NCI-H1092 (cell line): ENCODE results near the gene BOD1L1.
"Not testable (repeated sequence)": the region's sequence is repeated elsewhere in the genome, so short reads cannot be mapped to it uniquely, and the experiment has no call there.

ENCODE experiments used
- DNase-seq: peaks from one replicate; lab custom pipeline; 2025; lab: John Stamatoyannopoulos, UW

The BOD1L1 gene

DNA sequence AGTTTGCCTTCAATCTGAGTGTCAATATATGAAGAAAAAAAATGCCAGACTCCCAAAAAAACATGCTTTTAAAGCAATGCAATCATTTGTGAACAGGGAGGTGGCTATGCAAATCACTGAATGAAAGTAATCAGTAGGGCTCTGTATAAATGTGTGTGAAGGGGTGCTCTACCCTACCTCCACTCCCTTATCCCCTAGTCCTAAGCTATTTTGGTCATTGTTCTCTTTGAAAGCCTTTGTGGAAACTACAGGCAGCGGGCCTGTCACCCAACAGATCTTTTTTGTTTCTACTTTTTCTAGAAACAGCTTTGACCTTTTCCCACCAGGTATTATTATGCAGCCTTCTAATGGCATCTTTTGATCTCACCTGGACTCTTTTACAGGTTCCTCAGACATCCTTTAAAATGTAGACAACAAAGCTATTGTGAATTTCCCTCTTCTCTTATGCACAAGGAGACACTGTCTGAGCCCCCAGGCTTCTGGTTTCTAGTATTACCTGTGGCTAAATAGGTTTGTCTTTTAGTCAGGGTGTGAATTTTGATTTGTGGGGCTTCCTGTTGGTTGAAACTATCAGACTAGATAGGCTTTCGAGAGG, 9.2 kb downstream of the BOD1L1 start:
- DNase-seq: no peak

- no peak for DNase-seq
Observed at GRCh38 chr4:13617801-13618200, 9.7 kb downstream of the BOD1L1 start.

DNA sequence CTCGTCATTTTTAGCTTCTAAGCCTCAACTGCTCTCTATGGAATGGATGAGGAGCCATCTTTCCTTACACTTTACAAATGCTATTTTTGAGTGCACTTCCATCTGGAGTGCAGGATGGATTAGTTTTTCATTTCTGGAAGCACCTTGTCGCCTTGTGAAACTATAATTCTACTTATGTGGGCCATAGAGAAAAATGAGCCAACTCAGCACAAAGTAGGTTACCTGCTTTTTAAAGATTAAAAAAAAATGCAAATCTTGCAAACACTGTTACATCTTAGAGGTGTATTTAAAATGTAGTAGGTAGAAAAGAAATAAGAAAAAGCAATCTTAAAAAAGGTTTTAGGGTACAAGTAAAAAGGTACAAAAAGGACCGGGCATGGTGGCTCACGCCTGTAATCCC, 10.9 kb downstream of the BOD1L1 start:
- no peak for DNase-seq

DNA sequence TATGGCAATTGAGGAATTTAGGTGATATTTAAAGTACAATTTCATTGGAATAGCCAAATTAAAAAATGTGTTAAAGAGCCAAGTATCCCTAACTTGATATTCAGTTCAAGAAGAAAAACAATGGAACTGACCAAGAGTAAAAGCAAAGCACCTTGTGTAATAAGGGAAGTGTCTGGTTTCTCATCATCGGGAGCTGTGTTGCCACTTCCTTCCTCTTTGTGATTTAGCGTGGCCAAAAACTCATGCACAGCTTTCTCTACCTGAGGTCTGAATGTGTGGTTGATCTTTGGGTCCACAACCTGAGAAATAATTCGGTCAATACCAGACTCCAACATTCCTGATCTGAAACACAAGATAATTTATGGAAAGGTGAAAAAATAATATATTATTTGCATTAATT, 12.4 kb downstream of the BOD1L1 start:
- no peak for DNase-seq

- no peak for DNase-seq
Observed at GRCh38 chr4:13612569-13612968, 15.0 kb downstream of the BOD1L1 start.

DNA sequence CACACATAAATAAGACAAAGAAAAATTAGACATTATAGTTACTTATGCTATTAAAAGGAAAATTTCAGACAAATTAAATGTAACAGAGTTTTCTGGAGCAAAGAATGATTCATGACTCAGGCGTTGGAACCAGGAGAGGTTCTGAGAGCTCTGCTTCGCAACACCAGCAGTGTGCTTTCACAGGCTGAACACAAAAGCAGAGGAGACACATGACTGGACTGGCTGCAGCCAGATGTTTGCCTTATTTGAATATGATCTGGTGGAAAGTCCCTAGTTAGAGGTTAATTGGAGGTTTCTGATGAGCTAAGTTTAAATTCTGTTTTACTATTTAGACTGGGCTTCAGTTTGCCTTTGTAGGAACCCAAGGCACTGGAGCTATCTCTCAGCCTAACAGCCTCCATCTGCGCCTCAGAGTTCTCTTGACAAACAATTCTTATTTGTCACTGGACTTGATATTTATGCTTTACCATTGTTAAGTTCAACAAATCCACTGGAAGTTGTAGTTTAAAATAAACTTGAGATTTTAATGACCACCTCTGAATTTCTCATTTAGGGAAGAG, 16.2 kb downstream of the BOD1L1 start:
- DNase-seq: no peak

GRCh38 chr4:13605330-13605729, 22.2 kb downstream of the BOD1L1 start:
- no peak for DNase-seq

GRCh38 chr4:13601848-13602247, 25.7 kb downstream of the BOD1L1 start:
- DNase-seq: no peak

- no peak for DNase-seq
Observed at GRCh38 chr4:13601048-13601447, 26.5 kb downstream of the BOD1L1 start.

DNA sequence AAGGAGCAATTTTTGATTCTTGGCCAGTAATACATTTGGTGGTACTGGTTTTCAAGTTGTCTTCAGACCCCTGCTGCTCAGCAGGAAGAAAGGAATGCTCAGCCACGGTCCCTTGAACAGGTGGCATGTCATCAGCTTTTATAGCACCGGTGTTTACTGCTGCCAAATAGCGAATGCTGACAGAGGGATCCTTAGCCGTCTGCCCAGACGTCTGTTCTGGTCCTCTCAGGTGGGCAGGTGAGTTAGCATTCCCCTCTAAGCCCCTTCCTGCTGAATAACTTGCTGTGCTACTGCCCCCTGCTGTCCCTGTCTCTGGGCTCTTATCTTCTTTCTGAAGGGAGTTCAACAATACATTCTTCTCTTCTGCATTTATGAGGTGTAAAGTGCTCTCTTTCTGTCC, 28.4 kb downstream of the BOD1L1 start:
- no peak for DNase-seq

DNA sequence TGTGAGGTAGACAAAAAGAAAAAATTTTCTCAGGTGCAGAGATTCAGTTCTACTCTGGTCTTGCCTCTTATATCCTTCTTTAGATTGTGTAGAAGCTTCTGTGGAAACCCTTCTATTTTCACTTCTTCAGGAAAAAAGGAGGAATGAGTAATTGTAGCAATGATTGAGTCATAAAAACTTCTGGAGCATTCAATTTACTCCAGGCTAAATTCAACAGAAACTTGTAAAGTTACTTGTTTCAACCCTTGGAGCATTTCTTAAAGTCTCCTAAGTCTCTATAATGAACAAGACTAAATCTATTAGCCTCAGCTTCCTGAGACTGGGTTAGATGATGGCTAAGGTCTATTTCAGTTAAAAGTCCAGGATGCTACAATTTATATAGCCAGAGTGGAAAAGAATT, 29.9 kb downstream of the BOD1L1 start:
- no peak for DNase-seq

GRCh38 chr4:13597141-13597540, 30.4 kb downstream of the BOD1L1 start:
- DNase-seq: no peak

- no peak for DNase-seq
Observed at GRCh38 chr4:13592220-13592619, 35.3 kb downstream of the BOD1L1 start.

GRCh38 chr4:13590766-13591165, 36.8 kb downstream of the BOD1L1 start:
- DNase-seq: no peak

DNA sequence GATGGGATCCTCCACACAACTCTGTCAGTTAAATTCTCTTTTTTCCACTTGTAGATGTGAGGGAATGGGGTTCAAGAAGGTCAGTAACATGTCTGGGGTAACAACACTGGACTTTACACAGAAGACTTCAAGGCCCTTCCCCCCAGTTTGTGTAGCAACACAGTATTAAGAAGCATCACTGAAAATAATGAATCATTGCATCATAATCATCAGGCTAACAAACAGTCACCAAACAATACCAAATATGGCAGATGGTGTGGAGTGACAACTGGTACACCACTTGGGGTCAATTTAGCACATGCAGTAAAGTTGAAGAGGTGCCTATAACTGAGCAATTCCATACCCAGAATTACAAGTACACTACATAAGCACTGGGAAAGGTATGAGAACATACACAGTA, 38.6 kb downstream of the BOD1L1 start:
- no peak for DNase-seq

- no peak for DNase-seq
Observed at GRCh38 chr4:13584481-13584880, 43.0 kb downstream of the BOD1L1 start.

DNA sequence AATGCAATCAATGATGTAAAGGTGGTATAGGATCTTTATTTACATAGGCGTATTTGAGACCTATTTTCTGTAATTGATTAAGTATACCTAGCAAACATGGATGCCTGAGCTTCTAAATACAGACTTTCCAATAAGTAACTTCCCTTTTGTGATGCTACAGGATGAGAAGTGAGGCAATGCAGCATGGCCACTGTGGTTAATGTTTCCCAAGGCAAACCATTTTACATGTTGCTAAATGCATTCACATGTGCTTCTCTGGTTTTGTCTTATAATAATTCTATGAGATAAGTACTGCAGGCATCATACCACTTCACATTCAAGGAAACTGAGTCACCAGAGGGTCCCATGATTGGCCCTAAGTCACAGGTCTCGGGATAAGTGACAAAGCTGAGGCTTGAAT, 47.5 kb downstream of the BOD1L1 start:
- DNase-seq: no peak

- no peak for DNase-seq
Observed at GRCh38 chr4:13577660-13578059, 49.9 kb downstream of the BOD1L1 start.

DNA sequence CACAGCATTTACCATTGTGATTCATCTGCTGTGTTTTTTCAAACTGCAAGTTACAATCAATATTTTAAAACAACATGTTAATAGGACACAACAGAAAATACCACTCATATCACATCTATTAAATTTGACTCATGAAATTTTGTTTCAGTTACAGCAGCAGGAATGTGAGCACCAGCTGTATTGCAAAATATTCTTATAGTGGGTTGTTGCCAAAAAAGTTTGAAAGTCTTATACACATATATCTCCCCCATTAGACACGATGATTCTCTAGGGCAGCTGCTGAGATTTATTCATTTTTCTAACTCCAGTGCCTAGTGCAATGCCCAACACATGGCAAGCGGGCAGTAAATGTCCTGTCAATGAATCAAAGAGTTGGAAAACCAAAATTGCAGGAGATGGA, 56.6 kb downstream of the BOD1L1 start:
- DNase-seq: no peak

GRCh38 chr4:13567125-13567524, 60.4 kb downstream of the BOD1L1 start:
- DNase-seq: no peak

GRCh38 chr4:13562876-13563275, 64.6 kb downstream of the BOD1L1 start:
- no peak for DNase-seq

- no peak for DNase-seq
Observed at GRCh38 chr4:13561673-13562072, 65.9 kb downstream of the BOD1L1 start.

DNA sequence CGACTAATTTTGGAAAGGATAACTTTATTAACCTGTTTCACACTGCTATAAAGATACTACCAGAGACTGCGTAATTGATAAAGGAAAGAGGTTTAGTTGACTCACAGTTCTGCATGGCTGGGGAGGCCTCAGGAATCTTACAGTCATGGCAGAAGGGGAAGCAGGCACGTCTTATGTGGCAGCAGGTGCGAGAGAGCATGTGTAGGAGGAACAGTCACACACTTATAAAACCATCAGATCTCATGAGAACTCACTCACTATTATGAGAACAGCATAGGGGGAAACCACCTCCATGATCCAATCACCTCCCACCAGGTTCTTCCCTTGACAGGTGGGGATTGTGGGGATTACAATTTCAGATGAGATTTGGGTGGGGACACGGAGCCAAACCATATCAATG, 67.4 kb downstream of the BOD1L1 start:
- not testable (repeated sequence) for DNase-seq

DNA sequence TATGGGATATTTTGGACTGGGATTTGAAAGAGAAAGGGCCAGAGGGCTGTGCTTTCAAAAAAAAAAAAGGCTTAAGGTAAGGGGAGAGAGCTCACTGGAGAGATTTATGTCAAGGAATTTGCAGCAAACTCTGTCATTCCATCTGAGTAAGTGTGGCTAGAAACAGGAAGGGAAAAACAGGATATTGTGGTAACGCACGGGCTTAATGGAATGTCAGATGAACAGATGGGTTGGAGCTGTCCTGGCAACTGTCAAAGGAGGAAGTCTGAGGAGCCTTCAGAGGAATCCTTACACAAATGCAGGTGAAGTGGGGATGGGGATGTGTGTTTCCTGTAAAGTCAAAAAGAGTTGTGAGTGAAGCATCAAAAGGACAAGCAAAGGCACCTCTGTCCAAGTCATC, 68.1 kb downstream of the BOD1L1 start:
- DNase-seq: no peak
